Activated T-cell treated with anti-CD3 and anti-CD28 coated beads, Interleukin-2, amount 50 U/mL, for 4 hours (primary cell): ENCODE data around the gene GIGYF1. TPM values are rescaled to one million over a fixed set of nuclear protein-coding genes. Genes with fewer than 3 reads are reported as not detected.
A peak's percentile ranks its signal among the peaks of the same experiment; 100 is the strongest.

Experiments
- ATAC-seq, 2 donors: fragments of 200-7000 bp; cut with Tn5 transposase; one replicate each; pipeline ENCODE4 v1.10.0; 2021
- DNase-seq: peaks from one replicate; pipeline ENCODE4 v3.0.0-alpha.2; 2020
- H3K27me3 Mint-ChIP-seq: one replicate; pipeline ENCODE4 v1.8.0; 2021; ENCODE audit warnings: low read depth, mixed read lengths
- H3K36me3 Mint-ChIP-seq: one replicate; pipeline ENCODE4 v1.8.0; 2022; ENCODE audit warnings: mixed read lengths; ENCODE audit not compliant: insufficient read depth
- H3K4me1 Mint-ChIP-seq: one replicate; pipeline ENCODE4 v1.8.0; 2021; ENCODE audit warnings: low read depth, mixed read lengths
- H3K4me3 Mint-ChIP-seq: one replicate; pipeline ENCODE4 v1.8.0; 2021; ENCODE audit warnings: mild to moderate bottlenecking, moderate library complexity, mixed read lengths
- H3K9me3 Mint-ChIP-seq: one replicate; pipeline ENCODE4 v1.8.0; 2021; ENCODE audit warnings: mixed read lengths
- total RNA-seq, 3 donors: library from RNA; stranded (reverse); gene quantifications; one replicate each; pipeline ENCODE4 v1.2.1, GENCODE V29; 2021

The GIGYF1 gene
- total RNA-seq, 3 donors from 2014 or later: 56.2 to 88.3 (median 58.0) TPM

DNA sequence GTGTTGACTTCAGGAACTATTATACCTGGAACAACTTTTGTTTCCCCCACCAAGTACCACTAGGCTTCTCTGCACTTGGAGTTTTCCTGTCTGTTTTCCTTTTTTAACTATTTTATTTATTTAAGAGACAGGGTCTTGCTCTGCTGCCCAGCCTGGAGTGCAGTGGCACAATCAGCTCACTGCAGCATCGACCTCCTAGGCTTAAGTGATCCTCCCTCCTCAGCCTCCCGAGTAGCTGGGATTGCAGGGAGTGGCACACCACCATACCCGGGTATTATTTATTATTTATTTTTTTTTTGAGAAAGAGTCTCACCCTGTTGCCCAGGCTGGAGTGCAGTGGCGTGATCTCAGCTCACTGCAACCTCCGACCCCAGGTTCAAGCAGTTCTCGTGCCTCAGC, 2.1 kb upstream of the GIGYF1 start:
- no peak overlapping the region for H3K4me3 Mint-ChIP-seq
- no peaks in the 10 kb centered on the region for H3K36me3 Mint-ChIP-seq
- peaks cover 4% of the 10 kb centered on the region for H3K27me3 Mint-ChIP-seq
- no peaks in the 10 kb centered on the region for H3K9me3 Mint-ChIP-seq
- H3K4me1 Mint-ChIP-seq: peaks cover 32% of the 10 kb centered on the region
- DNase-seq: no peak
- ATAC-seq: no peak

DNA sequence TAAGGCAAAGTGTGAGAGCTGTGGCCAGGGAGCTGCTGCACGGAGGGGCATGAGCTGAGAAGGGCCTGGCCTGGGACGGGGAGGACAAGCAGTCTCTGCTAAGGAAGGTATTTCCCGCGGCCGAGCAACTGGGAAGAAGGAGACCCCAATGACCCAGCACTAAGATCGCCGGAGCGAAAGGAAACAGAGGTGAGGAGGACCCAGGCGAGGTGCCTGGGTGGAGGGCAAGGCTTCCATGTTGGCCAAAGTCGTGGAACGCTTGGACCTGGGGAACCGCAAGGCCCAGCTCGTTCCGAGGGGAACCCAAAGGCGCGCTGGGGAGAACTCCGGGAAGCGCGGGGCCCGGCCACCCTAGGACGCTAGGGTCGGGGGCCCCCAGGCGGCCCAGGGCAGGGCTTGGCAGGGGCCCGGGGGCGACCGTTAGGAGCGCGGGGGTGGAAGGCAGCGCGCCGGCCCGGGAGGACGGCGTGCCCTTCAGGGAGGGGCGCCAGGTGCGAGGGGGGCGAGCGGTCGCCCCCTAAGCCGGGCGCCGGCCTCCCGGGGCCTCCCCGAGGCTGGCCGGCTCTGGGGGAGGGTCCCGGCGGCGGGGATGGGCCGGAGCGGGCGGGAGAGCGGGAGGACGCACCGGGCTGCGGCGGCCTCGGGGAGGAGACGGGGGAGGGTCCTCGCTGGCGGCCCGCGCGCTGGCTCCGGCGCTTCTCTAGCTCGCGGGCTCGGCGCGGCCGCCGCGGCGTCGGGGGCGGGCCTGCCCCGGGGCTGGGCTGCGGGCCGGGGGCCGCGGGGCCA, 545 bp downstream of the GIGYF1 start:
- no peak for DNase-seq
- peak overlapping the region; percentile 95 for H3K4me3 Mint-ChIP-seq
- peak; percentile 46 for ATAC-seq
- peaks cover 2% of the 10 kb centered on the region for H3K36me3 Mint-ChIP-seq
- no peaks in the 10 kb centered on the region for H3K27me3 Mint-ChIP-seq
- no peaks in the 10 kb centered on the region for H3K9me3 Mint-ChIP-seq
- peaks cover 40% of the 10 kb centered on the region for H3K4me1 Mint-ChIP-seq

DNA sequence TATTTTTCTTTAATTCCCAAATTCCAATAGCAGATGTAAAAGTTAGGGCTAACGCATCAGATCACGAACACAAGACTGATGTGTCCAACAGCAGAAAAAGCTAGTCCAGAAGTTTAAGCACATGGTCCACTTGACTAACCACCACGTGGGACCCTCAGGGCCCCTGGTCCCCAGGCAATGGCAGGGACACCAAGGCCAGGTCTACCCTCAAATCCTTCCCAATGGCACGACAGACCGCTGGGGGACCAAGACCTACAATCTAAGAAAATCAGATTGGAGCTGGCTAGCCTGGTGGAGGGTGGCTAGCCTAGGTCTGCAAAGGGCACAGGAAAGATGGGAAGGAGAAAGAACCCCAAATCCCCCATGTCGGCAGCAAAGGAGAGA, 1.5 kb downstream of the GIGYF1 start:
- Mint-ChIP-seq H3K36me3 (peaks cover 2% of the 10 kb centered on the region), H3K4me1 (peaks cover 40% of the 10 kb centered on the region), H3K9me3 (no peaks in the 10 kb centered on the region), H3K27me3 (no peaks in the 10 kb centered on the region), H3K4me3 (peak overlapping the region; percentile 95)
- no peak for ATAC-seq
- DNase-seq: no peak

DNA sequence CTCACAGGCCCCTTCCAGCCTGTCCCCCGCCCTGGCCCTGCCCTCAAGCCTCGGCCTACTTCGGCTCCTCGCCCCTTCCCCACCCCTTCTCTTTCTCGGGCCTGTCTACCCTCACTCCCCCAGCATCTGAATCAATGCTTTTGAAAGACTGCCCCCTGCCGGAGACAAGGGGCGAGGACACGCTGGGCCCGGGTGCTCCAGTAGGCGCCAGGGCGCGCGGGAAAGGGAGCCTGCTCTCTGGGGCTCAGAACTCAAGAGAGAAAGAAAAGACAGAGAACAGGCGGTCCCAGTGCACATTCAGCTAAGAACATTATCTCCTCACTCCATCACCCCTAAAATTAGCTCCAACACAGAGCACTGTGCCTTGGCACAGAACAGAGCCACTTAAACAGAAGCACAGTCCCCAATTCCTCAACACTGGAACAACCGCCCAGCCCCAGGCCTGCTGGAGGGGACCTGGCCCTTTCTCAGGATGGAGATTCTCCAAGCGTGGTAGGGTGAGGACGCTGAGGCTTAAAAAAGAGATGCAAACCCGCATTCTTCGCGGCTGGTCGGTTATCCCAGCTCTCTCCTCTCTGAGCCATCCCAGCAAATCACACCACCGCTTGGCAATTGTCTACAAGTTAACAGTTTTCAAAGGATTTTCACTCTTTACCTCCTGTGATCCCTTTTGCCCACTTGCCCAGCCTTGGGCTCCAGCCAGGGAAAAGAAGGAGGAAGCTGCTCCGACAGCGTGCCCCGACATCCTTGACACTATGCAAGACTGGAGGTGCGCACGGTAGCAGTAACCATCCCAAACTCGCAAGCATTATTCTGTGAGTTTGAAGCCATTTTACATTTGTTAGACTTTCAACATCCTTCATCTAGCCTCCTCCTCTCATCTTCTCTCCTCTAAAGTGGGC, 2.1 kb downstream of the GIGYF1 start:
- Mint-ChIP-seq H3K36me3 (peaks cover 2% of the 10 kb centered on the region), H3K27me3 (no peaks in the 10 kb centered on the region), H3K4me3 (peak overlapping the region; percentile 95), H3K4me1 (peaks cover 40% of the 10 kb centered on the region), H3K9me3 (no peaks in the 10 kb centered on the region)
- ATAC-seq (peak; percentile 73 to 77), DNase-seq (peak; percentile 81)

DNA sequence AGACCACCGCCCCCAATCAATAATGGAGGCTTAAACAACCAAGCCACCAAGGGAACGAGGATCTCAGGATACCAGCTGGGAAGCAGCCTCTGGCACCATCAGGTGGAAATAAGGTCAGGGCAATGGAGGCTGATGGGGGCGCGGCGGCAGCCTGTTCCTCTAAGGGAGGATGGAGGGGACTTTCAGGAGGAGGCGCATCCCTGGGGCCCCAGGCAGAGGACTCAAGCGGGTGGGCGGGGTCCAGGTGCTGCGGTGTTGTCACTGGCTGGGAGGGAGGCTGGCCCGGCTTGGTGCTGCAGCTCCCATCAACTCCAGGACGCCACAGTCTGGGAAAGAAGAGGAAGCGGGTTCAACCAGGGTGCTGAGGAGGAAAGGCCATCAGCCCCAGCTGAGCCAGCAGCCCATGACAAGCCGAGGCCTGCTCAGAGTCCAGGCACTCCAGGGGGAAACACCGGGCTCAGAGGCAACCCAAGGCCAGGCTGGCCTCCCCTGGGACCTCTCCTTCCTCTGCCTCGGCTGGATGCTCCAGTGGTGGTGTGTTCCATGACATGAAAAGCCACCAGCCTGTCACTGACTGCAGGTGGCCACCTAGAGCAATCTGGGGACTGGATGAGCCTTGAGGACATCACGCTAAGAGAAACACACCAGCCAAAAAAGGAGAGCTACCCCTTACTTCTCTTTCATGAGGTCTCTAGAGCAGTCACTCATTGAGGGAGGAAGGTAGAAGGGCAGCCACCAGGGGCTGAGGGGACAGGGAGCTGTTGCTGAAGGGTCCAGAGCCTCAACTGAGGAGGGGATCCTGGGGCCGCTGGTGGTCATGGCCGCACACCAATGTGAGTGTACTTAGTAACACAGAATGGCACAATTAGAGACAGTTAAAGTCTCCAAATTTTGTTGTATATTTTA, 4.6 kb downstream of the GIGYF1 start:
- no peaks in the 10 kb centered on the region for H3K27me3 Mint-ChIP-seq
- H3K4me3 Mint-ChIP-seq: no peak overlapping the region
- no peaks in the 10 kb centered on the region for H3K9me3 Mint-ChIP-seq

DNA sequence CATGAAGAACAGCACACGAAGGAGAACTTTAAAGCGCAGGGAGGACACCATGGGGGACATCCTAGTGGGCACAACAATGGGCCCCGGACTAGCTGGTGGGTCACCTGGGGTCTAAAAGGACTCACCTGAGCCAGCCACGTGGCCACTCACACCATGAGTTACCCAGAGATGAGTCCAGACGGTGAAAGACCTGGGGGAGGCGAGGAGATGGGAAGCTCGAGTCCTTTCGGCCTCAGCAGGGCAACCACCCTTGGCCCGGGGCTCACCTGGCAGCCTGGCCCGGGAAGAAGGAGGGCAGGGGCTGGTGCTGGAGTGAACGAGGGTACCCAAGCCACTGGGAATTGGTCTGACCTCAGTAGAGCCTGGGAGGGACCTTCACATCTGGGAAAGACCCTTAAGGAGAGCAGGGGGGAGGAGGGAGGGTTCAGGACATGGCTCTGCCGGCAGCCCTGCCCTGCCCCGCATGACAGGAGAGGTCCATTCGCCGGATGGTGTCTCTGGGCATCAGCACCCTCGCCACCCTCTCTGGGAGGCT, 5.7 kb downstream of the GIGYF1 start:
- ATAC-seq (no peak), DNase-seq (no peak)
- peaks cover 28% of the 10 kb centered on the region for H3K4me1 Mint-ChIP-seq
- no peaks in the 10 kb centered on the region for H3K27me3 Mint-ChIP-seq
- H3K36me3 Mint-ChIP-seq: peaks cover 9% of the 10 kb centered on the region
- H3K9me3 Mint-ChIP-seq: no peaks in the 10 kb centered on the region
- H3K4me3 Mint-ChIP-seq: no peak overlapping the region

More for the DNA sequence above, 4.6 kb downstream of the GIGYF1 start:
- peaks cover 9% of the 10 kb centered on the region for H3K36me3 Mint-ChIP-seq
- DNase-seq: no peak
- peaks cover 28% of the 10 kb centered on the region for H3K4me1 Mint-ChIP-seq
- no peak for ATAC-seq

DNA sequence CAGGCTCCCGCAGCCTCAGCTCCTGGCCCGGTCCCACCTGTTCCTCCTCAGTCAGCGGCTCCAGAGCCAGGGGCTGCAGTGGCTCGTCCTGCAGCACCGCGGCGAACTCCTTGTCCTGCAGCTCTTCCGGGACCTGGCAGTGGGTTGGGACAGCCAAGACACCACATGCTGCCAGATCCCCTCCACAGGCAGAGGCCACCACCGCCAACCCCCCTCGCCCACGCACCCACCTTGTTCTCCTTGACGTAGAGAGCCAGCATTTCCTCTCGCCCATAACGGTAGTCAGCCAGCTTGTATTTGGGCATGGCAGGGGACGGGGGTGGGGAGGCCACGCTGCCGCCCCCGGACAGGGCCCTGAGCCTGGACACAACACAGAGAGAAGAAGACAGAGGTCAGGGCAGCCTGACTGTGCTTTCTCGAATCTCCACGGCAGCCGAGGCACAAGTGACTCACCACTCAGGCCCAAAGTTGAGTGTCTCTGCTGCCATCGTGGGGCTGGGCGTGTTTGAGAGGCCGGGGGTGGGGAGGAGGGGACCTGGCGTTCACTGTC, 6.2 kb downstream of the GIGYF1 start:
- Mint-ChIP-seq H3K9me3 (no peaks in the 10 kb centered on the region), H3K27me3 (no peaks in the 10 kb centered on the region), H3K36me3 (peaks cover 11% of the 10 kb centered on the region), H3K4me1 (peaks cover 25% of the 10 kb centered on the region), H3K4me3 (no peak overlapping the region)
- DNase-seq (no peak), ATAC-seq (no peak)

DNA sequence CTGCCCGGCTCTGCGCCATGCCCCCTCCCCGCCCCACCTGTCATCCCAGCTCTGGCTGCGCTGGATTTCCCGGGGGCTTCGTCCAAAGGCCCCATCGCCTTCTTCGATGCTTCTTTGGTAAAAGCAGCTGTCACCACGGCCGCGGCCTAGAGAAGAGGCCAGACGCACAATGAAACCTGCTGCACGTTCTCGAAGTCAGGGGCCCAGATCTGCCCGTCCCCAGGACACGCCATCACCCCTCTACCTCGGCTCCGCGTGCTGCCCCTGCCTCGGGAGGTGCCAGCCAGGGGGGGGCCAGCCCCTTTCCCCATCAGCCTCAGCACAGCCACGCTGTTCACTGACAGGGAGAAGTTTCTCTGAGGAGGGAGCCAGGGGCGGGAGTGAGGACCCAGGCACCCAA, 6.8 kb downstream of the GIGYF1 start:
- no peaks in the 10 kb centered on the region for H3K27me3 Mint-ChIP-seq
- H3K4me3 Mint-ChIP-seq: no peak overlapping the region
- no peaks in the 10 kb centered on the region for H3K9me3 Mint-ChIP-seq
- no peak for DNase-seq
- H3K4me1 Mint-ChIP-seq: peaks cover 19% of the 10 kb centered on the region
- H3K36me3 Mint-ChIP-seq: peaks cover 11% of the 10 kb centered on the region
- no peak for ATAC-seq

DNA sequence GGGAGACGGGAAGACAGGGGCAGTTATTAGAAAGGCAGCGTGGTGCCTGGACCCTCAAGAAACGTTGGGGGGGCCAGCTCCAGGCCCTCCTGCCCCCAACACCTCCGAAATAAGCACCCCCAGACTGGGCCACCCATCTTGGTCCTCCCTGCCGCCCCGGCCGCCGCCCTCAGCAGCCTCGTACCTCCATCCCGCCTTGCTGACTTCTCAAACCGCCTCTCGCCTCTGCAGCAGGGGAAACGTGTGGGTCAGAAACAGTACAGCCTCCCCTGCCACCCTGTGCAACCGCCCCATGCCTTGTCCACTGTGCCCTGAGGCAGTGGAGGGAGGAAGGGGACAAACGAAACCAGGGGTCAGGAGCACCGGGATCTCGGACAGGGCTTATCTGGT, 7.2 kb downstream of the GIGYF1 start:
- Mint-ChIP-seq H3K4me1 (peaks cover 15% of the 10 kb centered on the region), H3K4me3 (no peak overlapping the region)
- no peak for ATAC-seq

DNA sequence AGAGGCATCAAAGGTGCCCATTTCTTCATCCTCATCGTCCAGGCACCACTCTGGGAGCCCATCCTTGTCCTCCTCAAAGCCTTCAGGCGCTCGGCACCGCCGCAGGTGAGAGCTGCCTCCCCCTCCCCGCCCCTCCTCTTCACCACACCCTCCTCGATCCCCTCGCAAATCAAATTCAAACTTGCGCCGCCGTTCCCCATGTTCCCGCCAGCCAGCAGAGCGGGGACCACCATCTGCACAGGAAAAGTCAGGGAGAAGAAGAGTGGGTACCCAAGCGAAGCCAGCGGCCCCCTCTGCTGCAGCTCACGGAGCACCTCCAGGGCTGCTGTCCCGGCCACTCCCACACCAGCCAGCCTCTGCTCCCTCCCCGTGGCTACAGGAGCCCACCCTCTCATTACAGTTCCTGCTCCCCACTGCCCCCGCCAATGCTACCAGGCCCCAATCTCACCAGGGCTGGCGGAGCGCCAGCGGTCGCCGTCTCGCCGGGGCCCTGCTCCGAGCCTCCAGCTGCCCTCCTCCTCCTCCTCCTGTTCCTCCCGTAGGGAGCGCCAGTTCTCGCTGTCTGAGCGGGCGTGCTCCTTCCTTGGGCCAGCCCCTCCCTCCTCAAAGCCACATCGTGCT, 7.7 kb downstream of the GIGYF1 start:
- Mint-ChIP-seq H3K27me3 (no peaks in the 10 kb centered on the region), H3K36me3 (peaks cover 11% of the 10 kb centered on the region)
- ATAC-seq: no peak

More for the DNA sequence above, 7.2 kb downstream of the GIGYF1 start:
- H3K27me3 Mint-ChIP-seq: no peaks in the 10 kb centered on the region
- DNase-seq: no peak
- H3K9me3 Mint-ChIP-seq: no peaks in the 10 kb centered on the region
- peaks cover 11% of the 10 kb centered on the region for H3K36me3 Mint-ChIP-seq

DNA sequence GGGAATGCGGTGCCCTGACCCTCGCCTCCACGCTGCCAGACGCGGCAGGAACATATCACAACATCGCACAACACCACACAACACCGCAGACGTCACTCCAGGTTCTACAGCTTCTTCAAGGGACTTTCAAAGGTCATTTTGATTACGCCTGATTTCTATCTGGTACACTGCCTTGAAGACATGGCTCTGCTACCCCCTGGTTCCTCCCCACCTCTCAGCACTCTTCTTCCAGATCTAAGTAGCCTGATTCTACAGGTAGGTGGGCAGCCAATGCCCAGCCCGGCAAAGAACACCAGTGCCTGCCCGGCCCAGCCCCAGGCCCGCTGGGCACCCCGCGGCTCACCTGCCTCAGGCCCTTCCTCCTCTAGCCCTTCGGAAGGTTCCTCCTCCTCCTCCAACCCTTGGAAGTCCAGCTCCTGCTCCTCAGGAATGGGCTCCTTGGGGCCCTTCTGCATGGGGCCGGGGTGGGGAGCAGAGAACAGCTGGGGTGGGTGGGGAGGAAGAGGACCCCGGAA, 8.4 kb downstream of the GIGYF1 start:
- Mint-ChIP-seq H3K27me3 (no peaks in the 10 kb centered on the region), H3K4me1 (peaks cover 15% of the 10 kb centered on the region), H3K36me3 (peaks cover 11% of the 10 kb centered on the region), H3K4me3 (no peak overlapping the region), H3K9me3 (no peaks in the 10 kb centered on the region)
- ATAC-seq: no peak
- no peak for DNase-seq

More for the DNA sequence above, 7.7 kb downstream of the GIGYF1 start:
- Mint-ChIP-seq H3K9me3 (no peaks in the 10 kb centered on the region), H3K4me1 (peaks cover 16% of the 10 kb centered on the region), H3K4me3 (no peak overlapping the region)
- DNase-seq: no peak

DNA sequence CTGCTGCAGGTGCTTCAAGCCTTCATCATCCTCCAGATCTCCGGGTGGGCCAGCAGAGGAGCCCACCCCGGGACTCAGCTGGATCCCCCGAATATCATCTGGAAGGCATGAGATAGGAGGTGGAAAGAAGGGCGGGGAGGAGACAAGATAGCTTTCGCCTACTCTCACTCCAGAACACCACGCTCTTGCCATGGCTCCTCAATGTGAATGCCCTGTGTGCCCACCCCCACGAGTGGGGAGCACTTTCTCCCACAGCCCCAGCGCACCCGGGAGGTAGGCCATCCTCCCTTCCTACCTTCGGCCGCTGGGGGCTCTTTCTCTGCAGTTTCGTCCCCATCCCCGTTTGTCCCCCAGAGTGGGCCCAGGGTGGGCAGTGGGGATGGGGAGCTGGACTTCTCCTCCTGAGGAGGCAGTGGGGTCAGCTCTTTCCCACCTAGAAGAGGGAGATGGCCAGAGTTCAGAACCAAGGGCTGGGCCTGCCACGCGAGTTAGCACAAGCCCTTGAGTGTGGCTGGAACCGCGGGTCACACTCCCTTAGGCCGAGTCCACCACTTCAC, 8.9 kb downstream of the GIGYF1 start:
- Mint-ChIP-seq H3K4me1 (peaks cover 20% of the 10 kb centered on the region), H3K27me3 (no peaks in the 10 kb centered on the region), H3K36me3 (peaks cover 14% of the 10 kb centered on the region), H3K9me3 (no peaks in the 10 kb centered on the region), H3K4me3 (no peak overlapping the region)
- no peak for ATAC-seq
- no peak for DNase-seq

DNA sequence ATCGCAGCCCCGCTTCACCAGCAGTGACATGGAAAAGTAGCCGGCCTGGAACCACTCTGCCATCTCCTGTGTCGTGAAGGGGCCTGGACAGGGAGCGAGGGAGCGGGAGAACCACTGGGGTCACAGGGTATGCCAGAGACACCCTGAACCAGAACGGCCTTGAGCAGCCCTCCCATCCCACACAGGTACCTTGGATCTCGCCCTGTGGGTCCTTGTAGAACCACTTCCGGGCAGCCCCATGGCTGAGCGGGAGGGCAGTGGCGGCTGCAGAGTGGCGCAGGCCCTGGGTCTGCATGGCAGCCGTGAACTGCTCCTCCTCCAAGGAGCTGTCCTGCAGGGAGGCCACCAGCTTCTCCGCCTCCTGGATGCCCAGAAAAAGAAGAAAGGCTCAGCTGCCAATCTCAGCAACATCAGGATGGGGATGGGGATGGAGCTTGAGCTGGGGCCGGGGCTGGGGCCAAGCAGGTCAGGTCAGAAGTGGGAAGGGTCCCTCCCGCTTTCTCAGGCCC, 9.5 kb downstream of the GIGYF1 start:
- DNase-seq (no peak), ATAC-seq (no peak)
- Mint-ChIP-seq H3K4me3 (no peak overlapping the region), H3K4me1 (peaks cover 21% of the 10 kb centered on the region), H3K27me3 (no peaks in the 10 kb centered on the region), H3K36me3 (peaks cover 15% of the 10 kb centered on the region), H3K9me3 (no peaks in the 10 kb centered on the region)
